Right lung (tissue), 5 donors: ENCODE results near the gene CIRBP. TPM values are rescaled to one million over a fixed set of nuclear protein-coding genes. Genes with fewer than 3 reads are reported as not detected.

Experiments used
- DNase-seq, 2 donors: peaks; one replicate each; pipeline ENCODE4 v3.0.0-alpha.2; 2013
- polyA plus RNA-seq, 5 donors: library from polyadenylated mRNA; unstranded; fragments of 120-200 nt; gene quantifications; one replicate each; pipeline versions ENCODE4 v1.2.1 to v1.2.3, GENCODE V29; 2013; ENCODE audit warnings: inconsistent platforms in 1 of 5, low replicate concordance in 1 of 5; ENCODE audit not compliant: insufficient read length in 5 of 5, insufficient read depth in 1 of 5

Gene CIRBP
- polyA plus RNA-seq, 5 donors: 774 to 1,053 (median 920) TPM

DNA sequence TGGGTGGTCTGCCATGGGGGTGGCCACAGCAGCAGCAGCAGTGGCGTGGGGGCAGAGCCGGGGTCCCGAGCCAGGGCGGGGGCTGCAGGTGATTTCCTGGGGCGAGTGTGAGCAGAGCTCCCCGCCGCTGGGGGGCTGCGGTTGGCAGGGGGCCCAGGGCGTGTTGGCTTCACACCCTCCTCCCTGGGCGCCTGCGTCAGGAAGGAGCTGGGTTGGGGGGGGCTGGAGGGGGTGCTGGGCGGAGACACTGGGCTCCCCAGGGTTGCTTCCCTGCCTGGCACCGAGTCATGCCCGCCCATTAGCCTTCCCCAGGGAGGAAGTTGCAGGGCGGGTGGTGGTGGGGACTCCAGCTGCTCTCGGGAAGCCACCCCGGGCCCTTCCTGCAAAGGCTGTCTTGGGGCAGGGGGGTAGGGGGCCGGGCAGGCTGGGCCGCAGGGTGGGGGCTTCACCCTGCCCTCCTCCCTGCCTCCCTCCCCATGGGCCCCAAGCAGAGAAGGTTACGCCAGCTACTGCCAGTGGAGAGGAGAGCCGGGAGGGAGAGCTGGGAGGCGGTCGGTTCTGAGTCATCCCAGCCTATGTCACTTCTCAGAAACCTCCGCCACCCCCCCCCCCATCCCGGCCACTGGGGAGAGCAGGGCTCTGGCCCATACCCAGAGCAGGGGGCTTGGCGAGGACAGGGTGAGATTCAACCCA, 16.2 kb upstream of the CIRBP start:
- DNase-seq: peak; percentile 75 to 85

DNA sequence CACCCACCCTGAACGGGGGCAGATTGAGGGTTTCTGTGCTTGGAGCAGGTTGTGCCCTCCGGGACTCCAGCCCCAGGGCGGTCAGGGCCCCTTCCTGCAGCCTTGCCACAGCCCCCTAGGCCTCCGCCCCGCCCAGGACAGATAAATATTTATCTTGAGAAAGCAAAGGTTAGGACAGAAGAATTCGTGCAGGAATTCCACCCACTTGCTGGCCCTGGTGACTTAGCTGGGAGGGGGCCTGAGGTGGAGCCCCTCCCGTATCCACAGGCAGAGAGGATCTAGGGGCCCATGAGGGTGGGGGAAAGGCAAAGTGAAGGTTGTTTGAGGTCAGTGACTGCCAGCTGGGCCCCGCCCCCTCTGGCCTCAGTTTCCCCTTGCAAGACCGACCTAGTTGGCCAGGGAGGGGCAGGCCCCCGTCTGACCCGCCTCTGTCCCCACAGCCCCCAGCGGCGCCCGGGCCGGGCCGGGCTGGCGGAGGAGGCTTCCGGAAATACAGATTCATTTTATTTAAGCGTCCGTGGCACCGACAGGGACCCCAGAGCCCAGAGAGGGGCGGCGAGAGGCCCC, 15.5 kb upstream of the CIRBP start:
- no peak for DNase-seq

DNA sequence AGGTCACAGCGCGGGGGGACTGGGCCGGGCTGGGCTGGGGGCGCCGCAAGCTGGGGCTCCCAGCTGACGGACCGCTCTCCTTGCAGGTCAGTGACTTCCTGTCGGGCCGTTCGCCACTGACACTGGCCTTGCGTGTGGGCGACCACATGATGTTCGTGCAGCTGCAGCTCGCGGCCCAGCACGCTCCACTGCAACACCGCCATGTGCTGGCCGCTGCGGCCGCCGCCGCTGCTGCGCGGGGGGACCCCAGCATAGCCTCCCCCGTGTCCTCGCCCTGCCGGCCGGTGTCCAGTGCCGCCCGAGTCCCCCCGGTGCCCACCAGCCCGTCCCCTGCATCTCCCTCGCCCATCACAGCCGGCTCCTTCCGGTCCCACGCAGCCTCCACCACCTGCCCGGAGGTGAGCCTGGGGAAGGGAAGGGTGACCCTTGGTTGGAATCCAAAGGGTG, 15.0 kb upstream of the CIRBP start:
- DNase-seq: no peak

DNA sequence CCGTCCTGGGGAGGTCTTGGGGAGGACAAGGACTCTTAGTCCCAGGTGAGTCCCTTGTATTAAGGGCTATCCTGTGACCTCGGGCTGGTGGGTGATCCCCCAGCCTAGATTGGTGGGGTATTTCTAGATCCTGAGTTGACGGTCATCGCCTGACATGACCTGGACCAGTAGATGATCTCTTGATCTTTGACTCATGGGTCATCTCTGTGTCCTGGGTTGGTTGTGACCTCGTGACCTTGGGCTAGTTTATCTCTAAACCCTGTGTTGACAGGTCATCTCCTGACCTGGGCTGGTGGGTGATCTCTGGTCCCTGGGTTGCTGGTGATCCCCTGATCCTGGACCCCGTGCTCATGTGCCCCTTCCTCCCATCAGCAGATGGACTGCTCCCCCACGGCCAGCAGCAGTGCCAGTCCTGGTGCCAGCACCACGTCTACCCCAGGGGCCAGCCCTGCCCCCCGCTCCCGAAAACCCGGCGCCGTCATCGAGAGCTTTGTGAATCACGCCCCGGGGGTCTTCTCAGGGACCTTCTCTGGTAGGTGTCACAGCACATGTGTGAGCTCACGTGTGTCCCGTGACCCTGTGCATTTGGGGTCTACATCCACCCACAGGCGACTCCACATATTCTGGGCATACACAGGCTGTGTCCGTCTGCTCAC, 14.5 kb upstream of the CIRBP start:
- DNase-seq: no peak

DNA sequence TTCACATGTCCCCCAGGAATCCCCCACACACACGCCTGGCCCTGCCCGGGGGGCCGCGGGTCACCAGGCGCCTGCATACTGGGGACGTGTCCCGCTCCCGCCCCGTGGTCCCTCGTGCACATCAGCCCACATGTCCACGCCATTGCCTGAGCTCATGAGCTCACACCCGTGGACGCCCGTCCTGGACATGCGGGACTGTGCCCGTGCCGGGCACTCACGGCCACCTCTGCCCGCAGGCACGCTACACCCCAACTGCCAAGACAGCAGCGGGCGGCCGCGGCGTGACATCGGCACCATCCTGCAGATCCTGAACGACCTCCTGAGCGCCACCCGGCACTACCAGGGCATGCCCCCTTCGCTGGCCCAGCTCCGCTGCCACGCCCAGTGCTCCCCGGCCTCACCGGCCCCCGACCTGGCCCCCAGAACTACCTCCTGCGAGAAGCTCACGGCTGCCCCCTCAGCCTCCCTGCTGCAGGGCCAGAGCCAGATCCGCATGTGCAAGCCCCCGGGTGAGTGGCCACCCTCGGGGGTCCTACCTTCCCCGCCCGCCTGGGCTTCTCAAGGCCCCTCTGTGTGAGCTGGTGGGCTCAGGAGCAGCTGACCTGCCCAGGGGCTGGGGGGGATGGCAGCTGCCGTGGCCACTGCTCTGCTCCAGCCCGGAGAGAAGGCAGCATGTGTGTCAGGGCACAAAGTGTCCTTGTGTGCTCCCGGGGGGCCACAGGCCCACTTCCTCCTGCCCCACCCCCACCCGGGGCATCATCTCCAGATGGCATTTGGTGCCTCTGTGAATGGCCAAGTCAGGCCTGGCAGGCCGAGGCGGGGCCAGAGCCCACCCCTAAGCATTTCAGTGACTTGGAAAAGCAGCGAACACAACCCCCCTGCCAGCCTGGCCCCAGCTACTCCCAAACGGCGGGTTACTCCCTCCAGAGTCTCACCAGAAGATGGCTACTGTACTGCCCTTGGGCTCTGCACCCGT, 13.7 kb upstream of the CIRBP start:
- DNase-seq: no peak

DNA sequence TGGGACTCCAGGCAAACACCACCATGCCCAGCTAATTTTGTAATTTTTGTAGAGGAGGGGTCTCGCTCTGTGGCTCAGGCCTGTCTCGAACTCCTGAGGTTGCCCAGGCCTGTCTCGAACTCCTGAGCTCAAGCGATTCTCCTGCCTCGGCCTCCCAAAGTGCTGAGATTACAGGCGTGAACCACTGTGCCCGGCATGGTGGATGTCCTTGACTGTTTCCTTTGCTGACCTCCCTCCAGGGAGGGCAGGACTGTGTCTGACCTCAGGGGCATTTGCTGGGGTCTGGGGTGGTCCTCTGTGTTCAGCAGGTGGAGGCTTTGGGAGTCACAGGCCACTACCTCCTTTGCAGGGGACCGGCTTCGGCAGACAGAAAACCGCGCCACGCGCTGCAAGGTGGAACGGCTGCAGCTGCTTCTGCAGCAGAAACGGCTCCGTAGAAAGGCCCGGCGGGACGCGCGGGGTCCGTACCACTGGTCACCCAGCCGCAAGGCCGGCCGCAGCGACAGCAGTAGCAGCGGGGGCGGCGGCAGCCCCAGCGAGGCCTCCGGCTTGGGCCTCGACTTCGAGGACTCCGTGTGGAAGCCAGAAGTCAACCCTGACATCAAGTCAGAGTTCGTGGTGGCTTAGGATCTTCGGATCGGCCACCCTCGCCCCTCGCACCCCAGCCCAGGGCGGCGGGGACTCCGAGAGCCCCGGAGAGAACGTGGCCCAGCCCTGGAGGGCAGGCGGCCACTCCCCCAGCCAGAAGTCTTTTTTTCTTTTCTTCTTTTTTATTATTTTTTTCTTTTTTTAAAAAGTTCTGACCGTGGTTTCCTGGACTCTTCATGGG, 12.3 kb upstream of the CIRBP start:
- no peak for DNase-seq

DNA sequence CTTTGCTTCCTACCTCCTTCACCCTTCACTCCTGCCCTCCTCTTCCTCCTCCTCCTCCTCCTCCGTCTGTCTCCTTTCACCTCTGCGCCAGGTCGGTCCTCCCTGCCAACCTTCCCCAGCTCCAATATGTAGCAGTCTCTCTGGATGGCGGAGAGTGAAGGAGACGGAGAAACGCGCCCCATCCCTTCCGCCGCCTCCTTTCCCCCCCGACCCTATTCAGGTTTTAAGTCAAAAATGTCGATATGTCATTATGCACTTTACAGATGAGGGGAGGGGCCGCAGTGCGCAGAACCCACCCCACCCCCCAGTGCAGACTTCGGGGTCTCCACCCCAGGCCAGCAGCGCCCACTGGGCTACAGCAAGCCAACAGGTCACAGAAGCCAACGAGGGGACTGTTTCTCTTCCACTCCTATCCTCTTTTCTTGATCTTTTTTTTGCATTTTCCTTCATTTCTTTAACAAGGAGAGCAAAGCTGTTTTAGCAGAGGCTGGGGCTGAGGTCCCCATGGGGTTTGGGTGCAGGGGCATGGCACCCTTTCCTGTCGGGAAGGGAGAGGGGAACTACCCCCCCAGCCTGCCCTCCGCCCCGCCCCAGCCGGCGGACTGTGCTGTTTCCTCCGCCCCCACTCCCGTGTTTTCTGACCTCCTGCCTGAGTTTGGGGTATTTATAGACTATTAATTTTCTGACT, 11.5 kb upstream of the CIRBP start:
- DNase-seq: no peak

DNA sequence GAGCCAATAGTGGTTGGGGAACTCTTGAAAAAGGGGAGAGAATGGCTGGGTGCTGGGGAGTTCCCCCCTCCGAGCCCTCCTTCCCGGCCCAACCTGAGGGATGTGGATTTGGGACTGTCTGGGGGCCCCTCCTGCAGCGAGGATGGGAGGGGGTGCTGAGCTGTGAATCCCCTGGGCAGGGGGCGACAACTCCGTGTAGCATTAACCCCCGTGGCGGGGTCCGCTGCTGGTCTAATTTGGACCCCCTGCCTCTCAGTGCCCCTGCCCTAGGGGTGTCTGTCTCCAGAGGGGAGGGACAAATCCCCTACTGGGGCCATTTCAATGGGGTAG, 11.0 kb upstream of the CIRBP start:
- no peak for DNase-seq

DNA sequence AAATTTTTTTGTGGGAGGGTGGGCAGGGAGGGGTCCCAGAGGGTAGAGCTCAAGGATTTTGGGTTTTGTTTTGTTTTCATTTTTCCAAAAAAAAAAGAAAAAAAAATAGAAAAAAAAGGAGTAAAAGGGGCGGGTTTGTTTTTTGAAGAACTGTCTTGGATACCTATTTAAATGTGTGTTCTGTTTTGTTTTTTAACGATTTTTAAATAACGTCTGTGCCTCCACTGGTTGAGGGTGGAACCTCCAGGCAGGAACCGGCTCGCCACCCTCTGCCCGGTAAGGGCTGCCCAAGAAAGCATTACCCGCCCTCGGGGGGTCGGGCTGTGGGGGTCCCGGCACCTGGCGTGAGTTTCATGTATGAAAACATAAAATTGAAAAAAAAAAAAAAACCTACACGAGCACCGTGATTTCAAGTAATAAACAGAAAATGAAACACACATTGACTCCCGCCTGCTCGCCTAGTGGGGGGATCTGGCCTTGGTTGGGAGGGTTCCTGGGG, 10.4 kb upstream of the CIRBP start:
- DNase-seq: no peak

DNA sequence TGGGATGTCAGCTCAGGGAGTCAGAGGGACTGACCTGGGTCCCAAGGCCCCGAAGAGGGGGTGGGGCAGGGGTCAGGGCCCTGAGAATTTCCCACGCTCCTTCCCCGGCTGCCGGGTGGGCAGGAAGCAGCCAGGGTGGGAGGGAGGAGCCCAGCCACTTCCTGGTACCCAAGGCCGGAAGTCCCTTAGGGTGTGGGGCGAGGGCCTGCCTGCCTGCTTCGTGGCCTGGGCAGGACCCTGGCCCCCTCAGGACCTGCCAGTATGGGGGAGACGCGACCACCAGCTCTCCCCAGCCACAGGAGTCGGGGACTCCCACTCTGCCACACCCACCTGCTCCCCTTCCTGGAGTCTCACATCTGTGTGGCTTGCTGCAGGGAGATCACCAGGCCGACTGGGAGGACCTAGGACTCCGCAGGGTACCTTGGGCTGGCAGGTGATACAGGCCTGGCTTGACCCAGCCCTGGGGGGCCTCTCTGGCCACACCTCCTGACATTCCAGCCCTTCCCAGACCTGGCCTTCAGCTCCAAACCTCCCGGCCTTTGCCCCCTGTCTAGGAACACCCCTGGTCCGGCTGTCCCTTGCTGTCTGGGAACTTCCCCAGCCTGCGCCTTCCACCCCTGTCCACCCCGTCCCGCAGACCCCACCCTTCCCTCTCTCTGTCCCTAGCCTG, 9.8 kb upstream of the CIRBP start:
- no peak for DNase-seq

DNA sequence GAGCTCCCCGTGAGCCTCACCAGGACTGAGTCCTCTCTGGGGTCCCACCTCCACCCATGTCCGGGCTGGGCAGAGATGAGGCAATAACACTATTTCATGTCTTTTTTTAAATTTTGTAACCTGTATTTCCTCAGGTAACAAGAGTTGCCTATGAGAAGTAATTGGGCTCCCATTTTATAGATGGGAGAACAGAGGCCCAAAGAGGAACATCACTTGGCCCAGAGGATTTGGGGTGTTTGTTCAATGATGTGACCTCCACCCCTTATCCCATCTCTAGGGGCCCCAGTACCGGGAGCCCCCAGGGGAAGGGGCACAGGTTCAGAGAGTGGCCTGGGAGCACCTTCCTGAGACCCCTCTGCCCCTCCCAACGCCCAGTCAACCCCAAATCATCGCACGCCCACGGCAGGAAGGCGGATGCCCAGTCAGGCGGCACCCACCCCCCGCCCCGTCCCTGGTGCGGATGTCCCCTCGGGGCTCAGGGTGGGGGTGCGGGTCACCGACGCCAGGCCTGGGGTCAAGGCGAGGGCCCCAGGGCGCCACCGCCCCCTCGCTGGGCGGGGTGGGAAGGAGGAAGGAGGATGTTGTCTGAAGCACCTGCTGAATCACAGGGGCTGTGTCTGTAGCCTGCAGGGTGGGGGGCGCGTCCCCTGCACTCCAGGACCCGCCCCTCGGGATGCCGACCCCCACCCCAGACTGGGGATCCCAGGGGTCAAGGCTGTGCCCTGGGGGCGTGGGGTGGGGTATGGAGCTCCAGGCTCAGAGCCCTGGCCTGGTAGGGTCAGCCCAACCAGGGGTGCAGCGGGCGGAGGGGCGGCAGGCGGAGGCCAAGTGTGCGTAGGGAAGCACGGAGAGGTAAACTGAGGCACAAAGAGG, 9.0 kb upstream of the CIRBP start:
- no peak for DNase-seq

DNA sequence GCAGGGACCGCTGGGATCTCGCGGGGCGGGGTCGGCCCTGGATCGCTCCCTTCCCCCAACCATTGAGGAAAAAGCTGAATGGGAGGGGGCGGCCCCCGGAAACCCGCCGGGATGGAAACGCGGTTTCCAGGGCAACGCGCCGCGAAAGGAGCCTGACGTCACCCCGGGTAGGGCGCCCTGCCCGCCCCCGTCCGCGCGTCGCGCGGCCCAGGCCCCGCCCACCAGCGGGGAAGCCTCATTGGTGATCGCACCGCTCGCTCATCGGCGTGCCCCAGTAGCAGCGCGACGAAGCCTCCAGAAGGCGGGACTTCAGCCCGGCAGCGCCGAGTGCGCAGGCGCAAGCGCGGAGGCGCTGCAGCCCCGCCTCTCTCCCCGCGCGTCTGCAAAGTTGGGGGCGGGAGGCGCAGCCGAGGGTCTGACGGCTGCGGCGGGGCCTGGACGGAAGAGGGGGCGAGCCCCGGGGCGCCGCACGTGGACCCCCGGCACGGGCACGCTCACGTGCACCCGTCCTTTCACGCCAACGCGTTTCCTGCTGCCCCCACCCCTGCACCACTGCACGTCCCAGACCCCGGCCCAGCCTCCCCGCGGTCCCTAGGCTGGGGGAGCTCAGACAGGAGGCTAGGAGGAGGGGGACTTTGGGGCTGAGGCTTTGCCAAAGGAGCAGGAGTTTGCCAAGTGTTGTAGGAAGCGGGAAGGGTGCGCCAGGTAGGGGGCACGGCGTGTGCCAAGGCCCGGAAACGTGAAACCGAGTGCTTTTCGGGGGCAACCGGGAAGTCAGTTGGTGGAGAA, 8.2 kb upstream of the CIRBP start:
- DNase-seq: peak; percentile 98 to 99

DNA sequence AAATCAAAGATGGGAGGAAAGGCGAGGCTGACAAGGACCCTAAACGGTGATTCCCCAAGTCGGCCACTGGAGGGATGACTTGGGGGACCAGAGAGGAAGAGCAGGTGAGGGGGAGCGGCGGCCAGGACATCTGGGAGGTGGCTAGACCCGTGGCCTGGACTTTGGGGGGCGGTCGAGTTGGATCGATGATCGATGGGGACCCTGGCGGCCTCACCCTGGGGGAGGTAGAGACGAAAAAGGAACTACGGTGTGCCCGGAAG, 7.7 kb upstream of the CIRBP start:
- no peak for DNase-seq

DNA sequence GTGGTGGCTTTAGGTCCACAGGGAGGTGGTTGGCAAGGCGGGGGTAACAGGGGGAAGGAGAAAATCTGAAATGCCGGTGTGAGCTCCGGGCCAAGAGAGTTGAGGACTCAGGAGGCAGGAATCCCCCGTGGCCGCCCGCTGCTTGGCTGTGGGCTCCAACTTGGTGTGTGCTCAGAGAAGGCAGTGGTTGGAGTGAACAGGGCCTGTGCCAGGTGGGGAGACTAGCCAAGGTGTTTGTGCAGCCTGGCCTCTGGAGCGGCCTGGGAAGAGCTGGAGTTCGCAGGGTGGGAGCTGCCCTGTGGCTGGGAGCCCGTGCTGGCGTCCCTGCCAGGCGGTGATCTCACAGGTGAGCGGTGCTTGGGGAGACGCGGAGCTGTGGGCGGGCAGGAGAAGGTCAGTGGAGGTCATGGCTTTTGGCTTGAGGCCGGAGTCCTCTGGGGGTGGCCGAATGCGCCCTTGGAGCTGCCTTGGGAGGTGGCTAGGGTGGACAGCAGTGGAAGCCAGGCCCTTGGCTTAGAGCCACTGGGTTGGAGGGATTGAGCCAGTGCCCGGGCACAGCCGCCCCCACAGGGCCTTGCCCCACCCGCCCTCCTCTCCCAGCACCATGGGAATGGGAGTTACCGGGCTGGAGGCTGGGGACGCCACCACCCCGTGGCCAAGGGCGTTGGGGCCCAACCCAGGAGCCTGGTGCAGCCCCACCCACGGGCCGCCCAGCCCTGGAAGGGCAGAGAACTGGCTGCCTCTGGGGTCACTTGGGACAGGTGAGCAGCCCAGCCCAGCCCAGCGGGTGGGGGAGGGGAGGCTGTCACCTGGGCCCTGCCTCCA, 7.1 kb upstream of the CIRBP start:
- DNase-seq: no peak

DNA sequence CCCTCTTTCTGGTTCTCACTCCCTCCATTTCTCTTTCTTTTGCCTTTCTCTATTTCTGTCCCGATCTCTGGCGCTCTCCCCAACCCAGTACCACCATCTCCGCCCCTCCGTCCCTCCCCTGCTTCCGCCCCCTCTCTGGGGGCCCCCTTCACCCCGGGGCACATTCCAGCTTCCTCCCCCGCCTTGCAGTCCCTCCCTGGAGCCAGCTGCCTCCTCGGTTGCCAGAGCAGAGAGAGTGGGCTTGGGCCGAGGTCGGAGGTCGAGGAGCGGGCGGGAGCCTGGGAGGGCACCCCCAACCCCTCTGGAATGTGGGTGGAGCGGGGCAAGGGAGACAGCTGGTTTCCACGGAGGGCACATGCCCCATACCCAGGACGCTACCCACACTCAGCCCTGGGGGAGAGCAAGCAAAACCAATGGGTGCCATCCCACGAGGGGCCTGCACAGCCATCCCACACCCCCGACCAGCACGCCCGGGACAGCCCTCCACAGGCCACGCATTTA, 6.5 kb upstream of the CIRBP start:
- DNase-seq: peak in 1 of 2 donors; percentile 54

DNA sequence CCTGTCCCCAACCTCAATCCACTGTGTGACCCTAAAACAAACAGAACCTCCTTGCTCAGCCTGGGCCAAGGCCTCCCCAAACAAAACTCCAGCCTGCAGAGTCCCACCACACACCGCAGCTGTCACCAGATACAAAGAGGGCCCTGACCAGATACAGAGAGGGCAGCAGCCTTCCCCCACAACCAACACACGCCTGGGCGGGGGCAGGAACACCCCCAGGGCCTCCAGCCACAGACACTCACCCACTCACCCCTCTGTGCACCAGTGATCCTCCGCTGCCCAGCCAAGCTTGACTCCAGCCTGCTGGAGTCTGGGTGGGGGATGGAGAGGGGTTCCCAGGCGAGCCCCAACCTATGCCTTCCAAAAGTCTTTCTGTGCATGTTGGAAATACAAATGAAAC, 5.9 kb upstream of the CIRBP start:
- no peak for DNase-seq
